GM19328 (cell line): ENCODE results near the gene OR6N2.

Experiments used
- ATAC-seq: cut with Tn5 transposase; IDR thresholded peaks from one replicate; pipeline ENCODE4 v1.9.1; 2021; ENCODE audit warnings: mild to moderate bottlenecking, moderate library complexity; ENCODE audit not compliant: unreplicated experiment

Gene OR6N2

GRCh38 chr1:158771950-158772866, 8.8 kb downstream of the OR6N2 start, which contains the start of gene OR6N1:
Gene OR6N1 (minus strand): TSS chr1:158772195. CDS start chr1:158766682, 5,513 bp downstream.
- ATAC-seq, result no peak

GRCh38 chr1:158754420-158754819, 26.6 kb downstream of the OR6N2 start, which contains the start of gene OR6K6:
Gene OR6K6 (plus strand): TSS chr1:158754720. CDS start chr1:158754888, 168 bp downstream.
- ATAC-seq, result no peak

GRCh38 chr1:158752155-158752712, 28.8 kb downstream of the OR6N2 start:
- no peak for ATAC-seq

GRCh38 chr1:158735848-158736247, 45.2 kb downstream of the OR6N2 start:
- no peak for ATAC-seq

- no peak for ATAC-seq
These were observed 48.5 kb downstream of the OR6N2 start for GRCh38 chr1:158732524-158732923.

GRCh38 chr1:158731707-158732106, 49.3 kb downstream of the OR6N2 start:
- no peak for ATAC-seq

GRCh38 chr1:158730453-158730852, 50.6 kb downstream of the OR6N2 start:
- no peak for ATAC-seq

- no peak for ATAC-seq
These were observed 52.3 kb downstream of the OR6N2 start for GRCh38 chr1:158728510-158729225.

- no peak for ATAC-seq
These were observed 56.6 kb downstream of the OR6N2 start for GRCh38 chr1:158724442-158724841.
